ENCODE measurements around the gene PIEZO2.

DNA sequence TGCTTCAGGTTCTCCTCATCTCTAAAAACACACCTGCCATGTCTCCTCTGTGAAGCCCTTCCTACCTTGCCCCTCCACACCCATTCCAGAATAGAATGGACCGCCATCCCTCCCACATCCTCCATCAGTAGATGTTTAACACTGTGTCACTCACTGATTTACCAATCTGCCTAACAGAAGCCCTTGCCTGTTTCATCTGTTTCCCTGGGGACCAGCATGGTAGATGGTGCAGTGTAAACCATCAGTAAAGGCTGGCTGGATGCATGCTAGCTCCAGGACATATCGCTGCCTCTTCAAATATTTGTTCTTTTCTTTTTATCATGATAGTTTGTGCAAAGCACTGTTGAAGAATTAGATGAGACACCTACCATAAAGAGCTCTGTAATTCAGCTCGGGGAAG lies 271.4 kb downstream of the PIEZO2 start:
- TF ChIP-seq POLR2AphosphoS5 (IDR thresholded peaks at IDR 0.05; ENCODE audit: low read depth, low read length) (no peak), REST (IDR thresholded peaks at IDR 0.05; ENCODE audit: insufficient read depth in 1 of 2, low read depth in 2 of 2, low read length in 1 of 2) (no peak), SIN3A (IDR thresholded peaks at IDR 0.05; ENCODE audit: borderline replicate concordance, insufficient read depth, low read depth, low read length) (no peak), TCF7L2 (IDR thresholded peaks at IDR 0.05; ENCODE audit: low read depth, low read length) (no peak)
- TF ChIP-seq, protein P1, sequence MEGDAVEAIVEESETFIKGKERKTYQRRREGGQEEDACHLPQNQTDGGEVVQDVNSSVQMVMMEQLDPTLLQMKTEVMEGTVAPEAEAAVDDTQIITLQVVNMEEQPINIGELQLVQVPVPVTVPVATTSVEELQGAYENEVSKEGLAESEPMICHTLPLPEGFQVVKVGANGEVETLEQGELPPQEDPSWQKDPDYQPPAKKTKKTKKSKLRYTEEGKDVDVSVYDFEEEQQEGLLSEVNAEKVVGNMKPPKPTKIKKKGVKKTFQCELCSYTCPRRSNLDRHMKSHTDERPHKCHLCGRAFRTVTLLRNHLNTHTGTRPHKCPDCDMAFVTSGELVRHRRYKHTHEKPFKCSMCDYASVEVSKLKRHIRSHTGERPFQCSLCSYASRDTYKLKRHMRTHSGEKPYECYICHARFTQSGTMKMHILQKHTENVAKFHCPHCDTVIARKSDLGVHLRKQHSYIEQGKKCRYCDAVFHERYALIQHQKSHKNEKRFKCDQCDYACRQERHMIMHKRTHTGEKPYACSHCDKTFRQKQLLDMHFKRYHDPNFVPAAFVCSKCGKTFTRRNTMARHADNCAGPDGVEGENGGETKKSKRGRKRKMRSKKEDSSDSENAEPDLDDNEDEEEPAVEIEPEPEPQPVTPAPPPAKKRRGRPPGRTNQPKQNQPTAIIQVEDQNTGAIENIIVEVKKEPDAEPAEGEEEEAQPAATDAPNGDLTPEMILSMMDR (IDR thresholded peaks at IDR 0.05), result no peak

All from Panc1 (cell line).